Globus pallidus (tissue), 1 donor: ENCODE measurements around the gene PDE4B.
"Not testable (repeated sequence)": the region's sequence is repeated elsewhere in the genome, so short reads cannot be mapped to it uniquely, and the experiment has no call there.

Experiments
- DNase-seq: peaks from one replicate; pipeline ENCODE4 v3.0.0-alpha.2; 2015; ENCODE audit warnings: low spot score

PDE4B gene

DNA sequence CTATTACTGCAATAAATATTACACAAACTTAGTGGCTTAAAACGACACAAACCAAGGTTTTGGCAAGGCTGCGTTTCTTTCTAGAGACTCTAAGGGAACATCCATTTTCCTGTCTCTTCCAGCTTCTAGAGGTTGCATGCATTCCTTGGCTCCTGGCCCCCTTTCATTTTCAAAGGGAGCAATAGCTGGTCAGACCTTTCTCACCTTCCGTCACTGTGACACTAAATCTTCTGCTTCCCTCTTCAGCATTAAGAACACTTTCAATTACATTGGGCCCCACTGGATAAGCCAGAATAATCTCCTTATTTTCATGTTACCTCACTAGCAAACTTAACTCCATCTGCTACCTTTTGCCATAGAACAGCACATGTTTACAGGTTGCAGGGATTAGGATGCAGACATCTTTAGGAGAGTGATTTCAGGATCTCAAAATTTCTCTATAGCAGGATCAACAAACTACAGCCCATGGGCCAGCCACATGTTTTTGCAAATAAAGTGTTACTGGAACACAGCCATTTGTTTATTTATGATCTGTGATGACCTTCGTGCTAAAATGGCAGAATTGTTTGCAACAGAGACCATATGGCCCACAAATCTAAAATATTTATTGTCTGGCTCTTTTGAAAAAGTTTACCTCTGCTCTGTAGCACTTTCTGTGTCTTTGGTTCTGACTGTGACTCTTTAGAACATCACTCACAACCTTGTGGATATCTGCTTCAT lies 519.7 kb downstream of the PDE4B start:
- no peak for DNase-seq

DNA sequence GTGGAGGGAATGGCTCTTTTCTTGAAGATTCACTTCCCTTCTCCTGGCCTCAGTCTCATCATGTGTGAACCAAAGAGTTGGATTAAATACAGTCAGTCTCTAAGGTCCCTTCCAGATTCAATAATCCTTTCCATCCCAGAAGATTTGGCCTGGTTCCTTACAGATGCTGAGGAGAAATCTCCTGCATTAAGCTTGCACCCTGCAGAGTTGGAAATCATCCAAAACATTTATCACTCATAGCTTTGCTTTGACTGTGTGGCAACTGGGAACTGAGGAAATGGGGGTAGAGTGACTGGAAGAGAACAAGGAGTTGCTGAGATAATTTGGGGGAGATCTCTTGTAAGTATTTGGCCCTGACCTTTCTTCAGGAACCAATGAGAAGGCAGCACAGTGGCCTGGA lies 520.7 kb downstream of the PDE4B start:
- no peak for DNase-seq

DNA sequence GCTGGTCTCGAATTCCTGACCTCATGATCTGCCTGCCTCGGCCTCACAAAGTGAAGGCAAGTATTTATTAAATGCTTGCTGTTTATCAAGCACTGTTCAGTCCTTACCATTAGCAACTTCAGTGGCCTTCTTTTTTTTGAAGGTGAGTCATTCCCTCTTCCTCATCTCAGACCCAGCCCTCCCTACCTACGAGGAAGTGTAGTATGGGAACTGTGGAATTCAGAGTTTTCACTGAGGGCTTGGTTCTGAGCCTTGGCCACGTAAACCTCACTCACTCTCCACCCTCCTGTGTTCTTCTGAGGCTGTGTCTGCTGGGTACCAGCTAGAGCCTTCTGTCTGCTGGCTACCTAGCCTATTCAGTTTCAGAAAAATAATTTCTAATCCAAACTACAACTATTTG lies 523.0 kb downstream of the PDE4B start:
- DNase-seq: no peak

DNA sequence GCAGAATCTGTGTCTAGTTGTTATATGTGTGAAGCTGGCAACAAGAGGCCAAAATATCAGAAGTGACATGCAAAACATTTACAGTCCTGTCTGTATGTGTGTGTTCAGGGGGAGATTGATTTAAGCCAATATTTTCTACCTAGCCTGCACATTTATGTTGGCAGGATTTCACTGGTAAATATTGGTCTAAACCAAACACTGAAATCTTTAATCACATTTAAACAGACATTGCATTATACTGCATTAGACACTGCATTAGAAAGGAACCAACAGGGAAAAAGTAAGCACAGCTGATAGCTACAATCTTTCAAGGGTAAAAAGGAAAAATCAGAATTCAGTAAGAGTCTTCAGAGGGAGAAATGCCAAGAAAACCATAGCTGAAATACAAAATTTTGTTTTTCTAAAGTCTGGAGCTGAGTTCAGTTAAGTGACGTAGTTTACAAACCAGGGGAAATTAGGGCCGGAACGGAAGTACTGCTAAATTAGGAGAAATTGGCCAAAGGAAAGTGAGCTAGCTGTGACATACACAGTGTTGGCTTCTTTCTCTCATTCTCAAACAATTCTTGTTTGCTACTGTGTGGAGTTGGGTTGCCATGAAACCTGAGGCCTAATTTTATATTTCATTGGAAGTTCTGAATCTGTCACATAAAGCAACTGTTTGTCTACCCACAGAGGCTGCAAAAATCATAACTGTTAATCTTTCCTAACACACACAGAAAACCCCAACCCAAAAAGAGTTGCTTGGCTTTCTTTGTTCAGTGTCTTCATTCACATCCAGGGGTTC lies 524.0 kb downstream of the PDE4B start:
- DNase-seq: no peak

DNA sequence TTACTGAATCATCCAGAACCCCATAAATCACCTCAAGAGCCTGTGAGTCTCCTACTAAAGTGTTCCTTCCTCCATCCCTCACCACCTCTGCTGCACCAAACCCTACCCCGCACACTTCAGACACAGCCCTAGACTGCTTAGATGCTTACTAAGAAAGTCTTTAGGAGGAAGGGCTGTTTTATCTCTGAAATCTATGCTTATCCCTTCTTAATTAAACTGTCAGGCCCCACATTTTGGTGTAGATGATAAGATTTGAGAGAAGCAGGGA lies 524.5 kb downstream of the PDE4B start:
- DNase-seq: no peak

DNA sequence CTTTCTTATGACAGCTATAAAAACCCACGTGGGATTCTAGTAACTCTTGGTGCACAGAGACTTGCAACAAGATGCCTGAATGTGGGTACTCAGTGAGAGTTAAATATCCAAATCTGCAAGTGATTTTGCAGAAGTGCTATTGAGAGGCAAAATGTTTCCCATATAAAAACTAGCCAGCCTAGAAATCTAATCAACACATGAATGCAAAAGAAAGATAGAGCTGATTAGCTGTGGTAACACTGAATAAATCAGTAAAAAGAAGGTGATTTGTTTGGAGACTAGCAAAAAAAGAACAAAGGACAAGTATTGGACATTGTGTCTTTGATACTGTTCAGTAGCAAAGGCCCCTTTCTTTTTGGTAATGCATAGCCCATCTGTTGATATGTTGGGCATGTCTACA lies 527.5 kb downstream of the PDE4B start:
- DNase-seq: no peak

DNA sequence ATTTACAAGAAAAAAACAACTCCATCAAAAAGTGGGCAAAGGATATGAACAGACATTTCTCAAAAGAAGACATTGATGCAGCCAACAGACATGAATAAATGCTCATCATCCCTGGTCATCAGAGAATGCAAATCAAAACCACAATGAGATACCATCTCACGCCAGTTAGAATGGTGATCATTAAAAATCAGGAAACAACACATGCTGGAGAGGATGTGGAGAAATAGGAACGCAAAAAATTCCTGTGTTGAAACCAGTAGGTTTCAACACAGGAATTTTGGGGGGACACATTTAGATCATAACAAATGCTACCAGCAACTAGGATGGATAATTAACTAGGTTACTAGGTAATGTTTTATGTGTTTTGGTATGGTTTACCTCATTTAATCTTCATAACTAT lies 529.8 kb downstream of the PDE4B start:
- DNase-seq: not testable (repeated sequence)

DNA sequence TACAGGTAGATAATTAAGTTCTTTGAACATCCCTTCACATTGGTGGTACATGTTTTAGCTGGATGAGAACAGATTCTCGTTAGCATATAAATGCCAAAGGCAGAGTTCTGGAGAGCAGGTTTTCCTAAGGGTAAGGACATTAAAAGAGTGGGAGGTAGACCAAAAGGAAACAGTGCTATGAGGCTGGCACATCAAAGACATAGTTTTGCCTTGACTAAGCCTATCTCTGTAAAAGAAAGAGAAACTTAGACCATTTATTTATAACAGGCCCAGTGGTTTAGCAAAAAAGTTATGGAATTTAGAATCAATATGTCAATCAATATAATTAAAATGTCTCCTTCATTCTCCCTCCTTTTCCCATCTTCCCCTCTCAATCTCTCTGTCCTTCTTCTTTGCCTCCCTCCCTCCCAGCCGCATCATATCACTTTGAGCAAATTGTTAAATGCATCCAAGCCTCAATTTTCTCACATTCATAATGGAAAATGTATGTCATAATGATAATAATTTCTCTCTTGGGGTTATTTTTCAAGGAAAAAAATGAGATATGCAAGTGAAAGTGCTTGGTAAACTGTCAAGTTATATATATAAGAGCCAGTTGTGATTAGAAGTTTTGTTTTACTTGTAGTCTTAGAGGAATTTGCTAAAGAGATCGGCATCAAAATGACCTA lies 531.4 kb downstream of the PDE4B start:
- no peak for DNase-seq

DNA sequence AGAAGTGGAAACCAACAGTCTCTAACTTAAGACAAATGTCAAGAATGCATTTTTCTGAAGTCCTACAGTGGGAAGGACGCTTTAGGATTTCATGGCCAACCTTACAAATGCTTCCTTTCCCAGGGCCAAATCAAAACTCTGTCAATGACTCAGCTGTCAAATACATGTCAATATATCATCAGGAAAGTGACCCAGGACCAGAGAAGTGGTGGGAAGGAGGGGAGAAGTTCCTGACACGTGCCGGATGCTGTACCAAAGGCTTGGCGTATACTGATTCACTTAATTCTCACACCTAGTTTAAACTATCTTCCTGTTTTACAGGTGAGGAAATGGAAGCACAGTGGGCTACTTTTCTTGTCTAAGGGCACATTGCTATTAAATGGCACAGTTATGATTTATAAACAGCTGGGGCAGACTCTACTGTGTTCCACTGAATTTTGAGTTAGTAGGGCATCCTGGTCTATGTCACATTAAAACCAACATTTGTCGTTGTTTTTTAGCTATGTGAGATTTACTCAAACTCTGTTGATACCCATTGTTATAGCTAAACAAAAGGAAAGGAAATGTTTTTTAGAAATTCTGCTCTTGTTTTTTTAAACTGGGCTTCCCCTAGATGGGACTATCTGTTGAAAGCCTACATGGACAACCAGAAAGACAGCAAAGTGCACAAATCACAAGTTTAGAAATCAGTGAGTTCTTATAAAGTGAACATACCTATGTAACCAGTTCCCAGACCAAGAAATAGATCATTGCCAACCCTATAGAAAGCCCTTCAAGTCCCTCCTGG lies 533.1 kb downstream of the PDE4B start:
- no peak for DNase-seq

DNA sequence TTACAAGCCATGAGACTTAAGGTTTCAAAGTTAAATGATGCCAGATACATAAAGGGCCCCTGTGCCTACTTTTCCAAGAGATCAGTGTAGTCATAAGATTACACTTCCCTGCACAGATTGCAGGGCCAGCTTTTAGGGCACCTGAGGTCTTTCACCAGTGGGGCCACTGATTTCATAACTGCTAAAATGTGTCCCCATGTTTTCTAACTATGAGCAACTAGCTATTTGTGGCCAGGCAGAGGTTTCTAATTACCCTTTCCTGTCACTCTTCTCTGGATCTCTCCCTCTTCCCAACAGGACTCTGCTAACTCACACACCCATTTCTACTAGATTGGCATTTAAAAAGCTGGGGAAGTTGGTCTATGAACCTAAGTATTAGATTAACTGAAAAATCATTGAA lies 534.2 kb downstream of the PDE4B start:
- DNase-seq: no peak

DNA sequence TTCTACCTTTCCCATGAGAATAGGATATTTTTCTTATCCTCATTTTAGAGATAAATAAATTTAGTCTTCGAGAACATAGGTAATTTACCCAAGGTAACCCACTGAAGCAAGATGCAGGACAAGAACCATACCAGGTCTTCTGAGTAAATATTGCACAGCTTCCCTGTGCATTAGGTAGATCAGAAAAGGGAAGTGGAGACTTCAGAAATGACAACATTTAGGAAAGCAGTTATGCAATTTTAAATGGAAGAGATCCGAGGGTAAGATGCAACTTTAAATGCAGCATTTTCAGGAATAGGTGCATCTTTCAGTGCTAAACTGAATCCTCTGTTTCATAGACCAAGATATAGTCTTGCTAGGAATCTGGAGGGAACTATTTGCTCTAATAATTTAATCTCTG lies 534.9 kb downstream of the PDE4B start:
- DNase-seq: no peak

DNA sequence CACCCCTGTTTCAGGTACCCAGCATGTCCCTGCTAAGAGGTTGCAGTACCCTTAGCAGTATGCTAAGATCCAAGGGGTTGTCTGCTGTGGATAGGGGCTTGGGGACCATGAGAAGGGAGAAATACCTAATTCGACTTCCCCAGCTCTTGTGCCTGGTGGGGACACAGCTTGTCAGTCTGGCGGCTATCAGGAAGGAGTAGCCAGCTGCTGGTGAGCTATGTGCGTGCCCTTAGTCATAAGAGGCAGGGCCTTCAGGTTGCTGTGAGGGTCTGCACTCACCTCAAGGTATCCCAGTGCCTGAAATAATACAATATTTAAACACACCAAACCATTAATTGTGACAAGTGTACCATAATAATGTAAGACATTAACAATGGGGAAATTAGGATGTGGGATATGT lies 536.2 kb downstream of the PDE4B start:
- no peak for DNase-seq

DNA sequence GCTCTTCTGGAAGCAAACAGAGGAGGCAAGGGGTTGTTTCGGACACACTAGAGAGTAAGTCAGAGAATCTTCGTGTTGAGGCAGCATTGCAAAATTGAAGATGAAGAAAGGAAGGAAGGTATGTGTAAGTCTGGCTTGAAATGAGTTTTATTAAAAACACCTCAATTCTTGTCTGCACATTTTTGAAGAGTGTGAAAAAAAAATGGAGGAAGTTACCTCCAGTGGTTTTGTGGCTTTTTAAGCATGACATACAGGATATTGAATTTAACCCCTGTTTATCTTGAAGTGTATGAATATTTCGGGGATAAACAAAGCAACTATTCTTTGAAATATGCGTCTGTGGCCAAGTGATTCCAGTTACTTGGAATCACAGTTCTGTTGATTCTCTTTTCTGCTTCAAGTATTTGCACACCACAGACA lies 538.0 kb downstream of the PDE4B start:
- DNase-seq: no peak

DNA sequence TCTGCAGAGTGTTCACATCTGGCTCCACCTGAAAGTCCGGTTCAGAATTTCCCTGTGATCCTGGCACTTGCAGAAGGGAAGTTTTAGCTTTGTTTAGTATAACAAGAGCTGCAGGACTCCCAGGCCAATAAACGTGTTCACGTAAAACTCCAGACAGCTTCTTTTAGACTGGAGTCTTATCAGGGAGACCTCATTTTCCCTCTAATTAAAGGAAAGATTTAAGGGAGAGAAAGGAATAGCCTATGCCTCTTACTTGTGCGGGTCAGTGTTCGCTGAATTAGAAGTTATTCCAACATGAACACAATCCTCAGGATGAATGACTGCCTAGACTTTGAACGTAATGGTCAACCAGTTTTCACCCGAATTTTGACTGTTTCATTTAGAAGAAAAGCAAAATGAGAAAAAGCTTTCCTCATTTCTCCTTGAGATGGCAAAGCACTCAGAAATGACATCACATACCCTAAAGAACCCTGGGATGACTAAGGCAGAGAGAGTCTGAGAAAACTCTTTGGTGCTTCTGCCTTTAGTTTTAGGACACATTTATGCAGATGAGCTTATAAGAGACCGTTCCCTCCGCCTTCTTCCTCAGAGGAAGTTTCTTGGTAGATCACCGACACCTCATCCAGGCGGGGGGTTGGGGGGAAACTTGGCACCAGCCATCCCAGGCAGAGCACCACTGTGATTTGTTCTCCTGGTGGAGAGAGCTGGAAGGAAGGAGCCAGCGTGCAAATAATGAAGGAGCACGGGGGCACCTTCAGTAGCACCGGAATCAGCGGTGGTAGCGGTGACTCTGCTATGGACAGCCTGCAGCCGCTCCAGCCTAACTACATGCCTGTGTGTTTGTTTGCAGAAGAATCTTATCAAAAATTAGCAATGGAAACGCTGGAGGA lies 539.2 kb downstream of the PDE4B start:
- DNase-seq: no peak

DNA sequence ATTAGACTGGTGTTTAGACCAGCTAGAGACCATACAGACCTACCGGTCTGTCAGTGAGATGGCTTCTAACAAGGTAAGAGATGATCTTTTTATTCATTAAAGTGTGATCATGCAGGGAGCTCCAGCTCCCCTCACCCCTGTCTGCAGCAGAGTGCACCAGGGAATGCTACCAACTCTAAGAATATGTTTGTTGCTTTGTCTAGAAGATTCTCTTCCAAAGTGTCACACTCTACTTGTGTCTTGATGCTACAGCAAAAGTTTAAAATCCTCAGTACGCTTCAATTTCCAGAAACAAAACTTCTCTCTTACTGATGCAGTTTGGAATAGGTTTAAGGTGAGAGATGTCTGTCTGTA lies 539.8 kb downstream of the PDE4B start:
- no peak for DNase-seq

DNA sequence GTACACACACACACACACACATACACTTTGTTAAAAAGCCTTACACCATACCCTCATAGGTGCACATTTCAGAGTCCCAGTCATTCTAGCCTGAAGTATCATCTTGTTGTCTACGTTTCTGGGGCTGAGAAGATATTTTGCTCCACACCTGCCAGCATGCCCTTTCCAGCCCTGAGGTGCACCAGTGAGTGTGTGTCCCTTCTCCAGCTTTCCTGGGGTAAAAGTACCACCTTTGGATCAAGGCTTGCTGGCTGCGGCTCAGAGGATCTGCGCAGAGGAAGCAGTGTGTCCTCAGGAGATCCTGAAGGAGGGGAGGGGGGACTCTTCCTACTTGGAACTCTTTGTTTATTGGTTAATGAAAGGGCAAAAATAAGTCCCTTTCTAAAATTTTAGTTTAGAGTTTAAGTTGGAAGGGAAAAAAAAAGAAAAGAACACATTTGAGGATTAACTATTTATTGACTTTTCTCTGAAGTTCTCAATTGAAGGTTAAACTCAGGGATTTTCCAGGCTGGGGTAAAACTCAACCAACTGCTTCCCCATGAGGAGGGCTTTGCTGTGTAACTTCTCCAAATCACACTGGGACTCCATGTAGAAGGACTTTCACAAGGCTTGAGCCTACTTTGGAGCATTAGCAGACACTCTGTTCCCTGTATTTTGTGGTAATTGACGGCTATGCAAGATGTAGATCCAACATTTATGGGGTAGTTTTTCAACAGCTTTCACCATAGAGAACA lies 540.9 kb downstream of the PDE4B start:
- DNase-seq: no peak

DNA sequence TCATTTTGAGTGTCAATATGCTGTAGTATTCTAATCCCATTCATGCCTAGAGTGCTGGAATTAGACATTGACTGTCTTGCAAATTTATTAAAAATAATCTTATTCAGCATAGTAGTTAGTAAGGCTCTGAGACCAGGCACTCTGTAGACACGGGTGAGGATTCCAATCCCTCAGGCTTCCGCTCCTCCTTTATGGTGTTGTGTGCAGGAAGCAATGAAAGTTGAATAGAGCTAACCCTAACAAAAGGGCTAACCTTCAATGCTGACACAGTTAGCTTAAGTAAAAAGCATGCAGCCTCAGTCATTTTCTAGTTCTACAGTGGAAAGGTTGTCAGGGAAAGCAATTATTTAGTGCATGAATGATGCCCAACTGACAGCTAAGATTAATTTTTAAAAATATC lies 541.6 kb downstream of the PDE4B start:
- DNase-seq: no peak

DNA sequence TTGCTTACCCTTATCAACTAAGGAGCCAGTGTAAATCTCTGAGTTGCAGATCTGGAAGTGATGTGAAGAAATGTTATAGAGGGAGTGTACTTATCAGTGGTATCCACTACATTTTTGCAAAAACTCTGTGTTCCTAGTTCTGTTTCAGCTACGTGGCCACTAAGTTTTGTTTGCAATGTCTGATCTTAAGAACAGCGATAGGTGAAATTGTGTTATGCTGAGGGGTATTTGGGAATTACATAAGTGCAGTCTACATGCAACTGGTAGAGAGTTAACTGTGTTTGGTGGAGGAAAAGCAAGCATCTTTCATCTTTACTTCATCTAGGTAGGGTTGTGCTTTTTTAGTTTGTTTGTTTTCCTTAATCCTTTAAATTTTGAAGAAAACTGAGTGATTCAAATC lies 542.4 kb downstream of the PDE4B start:
- DNase-seq: no peak

DNA sequence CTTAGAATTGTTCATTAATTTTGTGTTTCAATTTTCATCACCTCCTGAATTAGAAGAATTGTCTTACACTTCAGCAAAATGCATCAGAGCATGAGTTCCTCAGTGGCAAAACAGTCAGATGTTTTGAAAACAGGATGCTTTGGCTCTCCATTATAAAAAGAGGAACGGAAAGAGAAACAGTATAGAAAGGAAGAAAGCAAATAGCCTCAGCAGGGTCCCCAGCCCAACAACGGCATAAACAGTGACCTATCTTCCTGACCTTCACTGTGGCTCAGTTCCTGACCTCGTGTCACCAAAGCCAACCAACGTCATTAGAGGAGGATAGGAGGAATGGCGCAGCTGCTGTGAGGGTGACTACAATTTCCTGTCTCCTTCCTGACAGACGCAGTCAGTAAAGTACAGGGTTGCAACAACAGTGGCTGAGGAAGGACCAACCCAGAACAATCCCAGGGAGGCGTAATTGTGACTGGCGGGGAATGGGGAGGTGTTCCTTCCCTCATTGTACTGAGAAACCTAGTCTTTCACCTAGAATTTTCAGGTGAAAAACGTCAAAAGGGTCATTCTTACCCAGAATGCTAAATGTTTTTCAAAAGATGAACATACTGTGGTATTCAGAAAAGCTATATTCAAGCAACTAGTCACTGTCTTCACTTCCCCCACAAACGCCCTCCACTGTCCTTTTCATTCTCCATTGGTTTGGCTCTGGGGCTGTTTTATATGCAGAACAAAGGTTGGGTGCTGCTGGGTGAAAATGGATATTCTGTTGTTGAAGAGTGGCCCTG lies 543.4 kb downstream of the PDE4B start:
- DNase-seq: peak; percentile 69

DNA sequence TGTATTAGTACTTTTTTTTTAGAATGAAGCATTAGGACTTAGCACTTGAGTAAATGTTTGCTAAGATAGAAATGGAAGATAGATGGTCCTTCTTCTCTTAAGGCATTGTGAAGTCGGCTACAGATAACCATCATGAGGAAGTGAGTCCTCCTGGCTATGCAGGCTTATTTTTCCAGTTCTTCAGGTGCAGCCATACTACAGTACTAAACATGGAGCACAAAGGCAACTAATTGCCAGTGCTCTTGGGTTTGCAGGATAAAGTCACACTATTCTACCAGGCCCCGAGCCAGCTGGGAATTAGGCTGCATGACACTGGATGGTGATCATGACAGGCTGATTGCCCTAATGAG lies 543.9 kb downstream of the PDE4B start:
- no peak for DNase-seq
